ENCODE data around the gene ANKRA2.

The ANKRA2 gene, protein sequence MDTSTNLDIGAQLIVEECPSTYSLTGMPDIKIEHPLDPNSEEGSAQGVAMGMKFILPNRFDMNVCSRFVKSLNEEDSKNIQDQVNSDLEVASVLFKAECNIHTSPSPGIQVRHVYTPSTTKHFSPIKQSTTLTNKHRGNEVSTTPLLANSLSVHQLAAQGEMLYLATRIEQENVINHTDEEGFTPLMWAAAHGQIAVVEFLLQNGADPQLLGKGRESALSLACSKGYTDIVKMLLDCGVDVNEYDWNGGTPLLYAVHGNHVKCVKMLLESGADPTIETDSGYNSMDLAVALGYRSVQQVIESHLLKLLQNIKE

DNA sequence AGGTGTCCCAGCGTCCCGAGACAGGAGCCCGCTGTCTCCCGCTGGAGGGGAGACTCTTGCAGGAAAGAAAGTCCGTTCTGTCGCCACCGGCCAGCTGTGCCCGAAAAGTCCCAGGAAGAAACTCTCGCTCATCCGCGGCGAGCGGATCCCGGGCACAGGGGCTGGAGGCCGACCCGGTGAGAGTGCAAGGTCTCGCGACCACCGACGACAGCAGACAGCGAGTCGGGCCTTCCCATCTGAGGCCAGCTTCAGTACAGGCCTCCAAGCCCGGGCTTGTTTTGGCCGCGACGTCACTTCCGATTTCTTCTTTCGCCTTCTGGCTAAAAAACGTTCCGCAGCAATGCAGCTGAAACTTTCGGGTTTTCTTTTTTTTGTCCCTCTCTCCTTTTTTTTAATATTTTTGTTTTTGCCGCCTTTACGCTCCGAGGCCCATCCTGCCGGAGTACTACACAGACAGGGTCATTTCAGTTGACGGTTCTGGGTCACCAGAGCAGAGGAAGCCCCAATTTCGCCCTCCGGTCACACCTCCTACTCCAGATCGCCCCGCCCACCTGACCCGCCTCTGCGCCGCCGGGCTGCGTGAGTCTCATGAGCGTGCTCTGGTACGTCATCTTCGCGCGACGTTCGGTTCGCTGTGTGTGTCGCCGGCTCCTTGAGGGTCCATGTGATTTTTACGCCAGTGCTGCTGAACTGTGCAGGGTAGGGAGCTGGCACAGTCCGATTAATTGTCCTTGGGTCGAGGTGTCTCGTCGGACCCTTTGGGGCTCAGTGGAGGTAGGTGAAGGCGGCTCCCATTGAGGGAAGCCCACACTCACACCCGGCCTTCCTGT lies at the start of gene ANKRA2, which contains the start of gene UTP15:
Gene ANKRA2 (minus strand): TSS at position 501 of the 830 bp plus-strand sequence. CDS start 2,758 bp downstream, outside the sequence.
Gene UTP15 (plus strand): TSS at position 605 of the 830 bp plus-strand sequence. CDS start 1,602 bp downstream, outside the sequence.
- DNase-seq (ENCODE audit: extremely low read depth in 1 of 2, low read depth in 1 of 2): peak; percentile 98 to 100

DNA sequence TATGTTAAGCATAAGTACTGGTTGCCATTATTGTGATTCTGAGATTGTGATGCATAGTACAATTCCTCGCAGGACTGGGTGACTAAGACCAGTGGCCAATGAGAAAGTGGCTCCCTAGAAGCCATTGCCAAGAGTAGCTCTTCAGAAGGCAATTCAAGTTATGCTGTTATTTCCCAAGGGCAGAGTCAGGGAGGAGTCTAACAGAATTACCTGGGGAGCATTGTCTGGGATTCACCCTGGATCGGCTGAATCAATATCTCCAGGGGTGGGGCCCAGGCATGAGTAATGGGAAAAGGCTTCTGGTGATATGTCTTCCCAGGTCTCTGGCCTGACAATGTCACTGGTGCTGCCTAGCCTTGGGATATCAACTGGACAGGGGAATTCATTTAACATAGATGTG lies 49.6 kb upstream of the ANKRA2 start:
- no peak for DNase-seq (ENCODE audit: extremely low read depth in 1 of 2, low read depth in 1 of 2)

DNA sequence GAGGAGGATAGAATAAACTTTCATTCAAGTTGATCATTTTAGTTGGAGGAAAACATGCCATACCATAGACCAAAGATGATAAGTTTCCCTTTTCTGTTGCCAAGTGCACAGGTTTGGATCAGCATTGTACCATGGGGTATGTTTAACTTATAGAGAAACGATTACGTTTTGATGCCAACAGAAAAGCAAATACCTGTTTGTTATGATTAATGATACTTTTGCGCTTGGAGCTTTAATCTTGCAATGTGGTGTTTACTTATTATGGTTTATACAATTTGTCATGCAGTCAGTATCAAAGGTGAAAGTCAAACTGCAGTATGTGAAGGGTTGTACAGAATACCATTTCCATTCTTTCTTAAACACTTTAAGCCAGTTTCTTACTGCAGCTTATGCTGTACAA lies 47.4 kb upstream of the ANKRA2 start:
- no peak for DNase-seq (ENCODE audit: extremely low read depth in 1 of 2, low read depth in 1 of 2)

DNA sequence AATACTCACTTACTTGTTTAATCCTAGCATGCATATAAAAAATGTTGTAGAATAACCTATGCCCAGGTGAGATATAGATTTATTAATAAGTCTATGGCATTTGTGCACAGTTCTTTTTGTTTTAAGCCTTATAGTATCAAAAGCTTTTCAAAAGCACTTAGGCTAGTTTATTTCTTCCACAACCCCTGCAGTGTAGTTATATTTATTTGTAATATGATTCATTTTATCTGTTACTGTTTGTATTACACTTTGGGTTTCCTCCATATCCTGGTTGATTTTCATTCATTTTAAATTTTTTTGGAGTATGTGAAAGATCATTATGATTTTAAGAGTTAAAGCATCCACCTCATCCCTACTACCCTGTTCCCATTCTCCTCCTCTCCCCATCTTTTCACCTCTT lies 41.8 kb upstream of the ANKRA2 start:
- DNase-seq (ENCODE audit: extremely low read depth in 1 of 2, low read depth in 1 of 2): no peak

DNA sequence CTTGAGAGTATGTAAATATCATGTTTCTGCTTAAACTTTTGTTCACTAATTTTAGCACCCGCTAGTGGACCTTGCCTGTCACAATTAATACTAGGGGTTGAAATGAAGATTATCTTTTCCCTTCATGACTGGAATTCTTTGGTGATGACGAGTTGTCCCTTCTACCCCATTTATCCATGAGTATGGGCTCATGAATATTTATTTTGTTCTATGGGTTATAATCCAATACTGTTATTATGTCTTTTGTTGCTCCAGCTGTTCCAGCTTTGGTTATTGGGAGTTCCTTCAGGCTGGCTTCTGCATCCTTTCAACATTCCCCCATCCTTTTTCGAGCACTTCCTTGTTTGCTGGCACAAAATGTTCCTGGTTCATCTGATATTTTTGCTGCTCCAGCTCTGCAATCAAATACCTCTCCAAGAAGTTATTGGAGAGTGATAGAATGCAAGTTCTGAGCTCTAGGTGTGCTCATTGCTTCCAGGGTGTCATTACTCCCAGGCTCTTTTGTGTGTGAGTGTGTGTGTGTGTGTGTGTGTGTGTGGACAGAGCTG lies 40.8 kb upstream of the ANKRA2 start:
- no peak for DNase-seq (ENCODE audit: extremely low read depth in 1 of 2, low read depth in 1 of 2)

DNA sequence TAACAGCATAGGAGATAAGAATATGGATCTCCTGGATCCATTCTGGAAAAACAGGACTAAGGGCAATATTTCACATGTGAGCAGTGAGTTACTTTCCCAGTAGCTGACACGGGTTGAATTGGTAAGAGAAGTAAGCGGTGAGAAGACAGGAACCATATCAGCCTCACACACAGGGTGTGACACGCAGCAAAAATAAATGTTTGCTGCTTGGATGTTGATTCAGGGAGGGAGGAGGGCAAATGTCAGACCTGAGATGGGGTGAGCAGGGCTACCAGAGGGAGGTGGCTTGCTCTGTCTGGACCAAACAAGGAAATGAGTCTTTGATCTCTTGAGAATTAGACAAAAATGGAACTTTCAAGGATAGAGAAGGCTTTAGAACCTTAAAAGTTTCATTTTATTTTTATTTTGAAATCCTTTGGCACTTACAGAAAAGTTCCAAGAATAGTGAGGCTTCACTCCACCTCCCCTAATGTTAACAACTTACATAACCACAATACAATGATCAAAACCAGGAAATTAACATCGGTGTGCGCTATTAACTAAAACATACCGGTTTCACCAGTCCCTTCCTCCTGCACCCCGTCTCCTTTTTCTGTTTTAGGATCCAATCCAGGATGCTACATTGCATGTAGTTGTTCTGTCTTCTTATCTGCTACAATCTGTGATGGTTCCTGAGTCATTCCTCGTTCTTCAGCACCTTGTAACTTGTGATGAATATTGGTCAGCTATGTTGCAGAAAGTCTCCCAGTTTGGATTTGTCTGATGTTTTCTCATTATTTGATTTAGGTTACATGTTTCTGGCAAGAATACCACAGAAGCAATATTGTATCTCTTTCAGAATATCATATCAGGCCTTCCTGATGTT lies 40.0 kb upstream of the ANKRA2 start:
- no peak for DNase-seq (ENCODE audit: extremely low read depth in 1 of 2, low read depth in 1 of 2)

DNA sequence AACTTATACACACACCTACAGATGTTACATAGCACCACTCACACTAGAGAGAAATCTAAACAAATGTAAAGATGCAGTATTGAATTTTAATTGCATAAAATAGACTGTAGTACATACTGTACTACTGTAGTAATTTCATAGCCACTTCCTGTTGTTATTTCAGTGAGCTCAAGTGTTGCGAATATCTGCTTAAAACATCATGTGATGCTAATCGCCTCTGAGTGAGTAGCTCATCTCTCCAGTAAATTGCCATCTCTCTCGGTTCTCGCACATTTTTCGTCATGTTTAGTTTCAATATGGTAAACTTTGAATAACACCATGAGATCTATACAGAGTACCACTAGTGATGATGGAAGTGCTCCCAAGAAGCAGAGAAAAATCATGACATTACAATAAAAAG lies 38.6 kb upstream of the ANKRA2 start:
- DNase-seq (ENCODE audit: extremely low read depth in 1 of 2, low read depth in 1 of 2): no peak

DNA sequence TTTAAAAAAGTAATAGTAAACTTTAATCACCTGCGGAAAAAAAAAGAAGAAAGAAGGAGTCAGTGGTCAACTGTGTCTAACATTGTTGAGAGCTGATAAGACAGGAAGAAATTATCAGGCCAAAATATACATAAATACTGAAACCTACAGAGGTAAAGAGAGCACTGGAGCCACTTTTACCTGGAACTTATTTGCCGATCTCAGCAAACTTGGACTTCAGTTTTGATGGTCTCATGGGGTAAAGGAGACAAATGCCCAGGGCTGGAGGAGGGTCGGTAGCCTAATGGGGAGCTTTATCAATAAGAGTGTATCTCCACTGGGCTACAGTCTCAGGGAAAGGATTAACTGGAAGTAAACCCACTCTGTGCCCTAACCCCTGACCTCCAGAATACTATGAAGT lies 33.9 kb upstream of the ANKRA2 start:
- DNase-seq (ENCODE audit: extremely low read depth in 1 of 2, low read depth in 1 of 2): no peak

DNA sequence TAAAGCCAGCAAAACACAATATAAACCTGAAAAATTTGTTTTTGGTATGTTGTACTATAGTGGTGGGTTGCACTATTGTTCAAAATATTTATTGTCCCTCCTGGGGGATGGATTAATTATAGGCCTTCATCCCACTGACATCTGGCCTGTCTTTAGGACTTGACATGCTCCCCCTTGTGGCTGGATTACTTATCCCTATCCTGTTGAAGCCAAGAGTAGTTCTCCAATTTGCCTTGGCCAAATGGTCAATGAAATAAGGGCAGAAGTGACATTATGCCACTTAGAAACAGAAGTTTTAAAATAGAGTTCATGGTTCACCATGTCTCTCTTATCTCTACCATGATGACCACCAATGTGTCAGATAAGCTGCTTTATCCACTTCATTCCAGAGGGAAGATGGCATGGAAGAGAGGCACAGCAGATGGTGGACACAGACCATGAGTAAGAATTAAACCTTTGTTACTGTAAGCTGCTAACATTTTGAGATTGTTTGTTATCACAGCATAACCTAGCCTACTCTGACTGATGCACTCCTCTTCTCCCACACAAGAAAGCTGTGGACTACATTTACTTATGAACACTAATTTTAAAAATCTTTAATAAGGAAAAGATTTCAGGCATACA lies 31.4 kb upstream of the ANKRA2 start:
- no peak for DNase-seq (ENCODE audit: extremely low read depth in 1 of 2, low read depth in 1 of 2)

DNA sequence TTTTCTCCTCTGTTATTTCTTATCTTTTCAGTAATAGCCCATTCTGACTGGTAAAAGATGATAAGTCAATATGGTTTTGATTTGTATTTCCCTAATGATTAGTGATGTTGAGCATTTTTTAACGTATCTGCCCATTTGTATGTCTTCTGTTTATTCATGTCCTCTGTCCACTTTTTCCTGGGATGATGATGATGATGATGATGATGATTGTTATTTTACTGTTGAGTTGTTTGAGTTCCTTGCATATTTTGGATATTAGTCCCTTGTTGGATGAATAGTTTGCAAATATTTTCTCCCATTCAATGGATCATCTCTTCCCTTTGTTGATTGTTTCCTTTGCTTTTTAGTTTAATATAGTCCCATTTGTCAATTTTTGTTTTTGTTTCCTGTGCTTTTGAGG lies 27.1 kb upstream of the ANKRA2 start:
- DNase-seq (ENCODE audit: extremely low read depth in 1 of 2, low read depth in 1 of 2): no peak

DNA sequence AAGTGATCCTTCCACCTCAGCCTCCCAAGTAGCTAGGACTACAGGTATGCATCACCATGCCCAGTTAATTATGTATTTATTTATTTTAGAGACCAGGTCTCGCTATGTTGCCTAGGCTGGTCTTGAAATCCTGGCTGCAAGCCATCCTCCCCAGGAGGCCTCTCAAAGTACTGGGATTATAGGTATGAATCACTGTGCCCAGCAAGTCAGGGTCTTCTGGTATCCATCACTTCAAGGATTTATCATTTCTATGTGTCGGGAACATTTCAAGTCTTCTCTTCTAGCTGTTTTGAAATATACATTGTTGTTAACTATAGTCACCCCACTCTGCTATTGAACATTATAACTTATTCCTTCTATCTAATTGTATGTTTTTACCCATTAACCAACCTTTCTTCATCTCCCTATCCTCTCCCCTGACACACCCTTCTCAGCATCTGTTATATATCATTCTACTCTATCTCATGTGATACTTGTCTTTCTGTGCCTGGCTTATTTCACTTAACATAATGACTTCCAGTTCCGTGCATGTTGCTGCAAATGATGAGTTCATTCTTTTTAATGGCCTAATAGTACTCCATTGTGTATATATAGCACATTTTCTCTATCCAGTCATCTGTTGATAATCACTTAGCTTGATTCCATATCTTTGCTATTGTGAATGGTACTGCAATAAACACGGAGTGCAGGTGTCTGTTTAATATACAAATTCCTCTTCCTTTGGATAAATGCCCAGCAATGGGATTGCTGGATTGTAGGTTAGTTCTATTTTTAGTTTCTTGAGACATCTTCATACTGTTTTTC lies 26.5 kb upstream of the ANKRA2 start:
- DNase-seq (ENCODE audit: extremely low read depth in 1 of 2, low read depth in 1 of 2): no peak

DNA sequence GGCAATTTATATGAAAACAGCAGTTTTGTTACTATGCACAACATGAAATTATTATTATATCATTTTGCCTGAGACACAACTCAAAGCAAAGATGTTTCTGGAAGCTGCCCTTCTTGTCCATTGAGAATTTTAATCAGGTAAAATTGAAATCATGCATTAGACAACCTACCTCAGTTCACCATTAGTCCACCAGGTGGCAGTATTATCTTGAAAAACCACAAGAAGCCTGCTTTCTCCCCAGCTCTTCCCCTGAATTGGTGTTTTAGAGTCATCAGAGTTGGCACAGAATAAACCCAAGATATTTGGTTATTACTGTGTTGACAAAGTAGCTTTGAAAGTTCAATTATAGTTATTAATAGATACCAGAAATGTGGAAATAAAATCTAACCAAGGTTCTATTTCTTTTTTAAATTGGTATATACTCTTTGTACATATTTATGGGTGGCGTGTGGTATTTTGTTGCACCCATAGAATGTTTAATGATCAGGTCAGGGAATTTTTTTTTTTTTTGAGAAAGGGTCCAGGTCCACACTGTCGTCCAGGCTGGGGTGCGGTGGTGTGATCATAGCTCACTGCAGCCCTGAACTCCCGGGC lies 25.8 kb upstream of the ANKRA2 start:
- DNase-seq (ENCODE audit: extremely low read depth in 1 of 2, low read depth in 1 of 2): peak in 1 of 2 donors; percentile 6

DNA sequence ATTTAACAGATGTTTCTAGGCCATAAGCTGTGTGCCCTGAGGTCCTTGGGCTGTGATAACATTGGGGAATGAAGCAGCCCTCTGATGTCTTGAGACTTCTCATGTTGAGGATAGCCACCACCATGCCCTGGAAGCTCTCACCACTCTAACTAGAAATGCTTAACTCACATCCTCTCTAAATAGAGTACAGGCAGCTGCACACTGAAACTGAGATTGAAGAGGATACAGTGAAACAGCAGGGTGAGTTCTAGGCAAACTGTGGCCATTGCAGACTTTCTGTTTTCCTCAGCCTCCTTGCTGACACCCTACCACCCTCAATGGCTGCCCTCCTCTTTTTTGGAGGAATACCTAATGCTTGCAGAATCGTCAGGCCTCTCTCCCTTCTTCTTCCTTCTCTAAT lies 22.5 kb upstream of the ANKRA2 start:
- no peak for DNase-seq (ENCODE audit: extremely low read depth in 1 of 2, low read depth in 1 of 2)

DNA sequence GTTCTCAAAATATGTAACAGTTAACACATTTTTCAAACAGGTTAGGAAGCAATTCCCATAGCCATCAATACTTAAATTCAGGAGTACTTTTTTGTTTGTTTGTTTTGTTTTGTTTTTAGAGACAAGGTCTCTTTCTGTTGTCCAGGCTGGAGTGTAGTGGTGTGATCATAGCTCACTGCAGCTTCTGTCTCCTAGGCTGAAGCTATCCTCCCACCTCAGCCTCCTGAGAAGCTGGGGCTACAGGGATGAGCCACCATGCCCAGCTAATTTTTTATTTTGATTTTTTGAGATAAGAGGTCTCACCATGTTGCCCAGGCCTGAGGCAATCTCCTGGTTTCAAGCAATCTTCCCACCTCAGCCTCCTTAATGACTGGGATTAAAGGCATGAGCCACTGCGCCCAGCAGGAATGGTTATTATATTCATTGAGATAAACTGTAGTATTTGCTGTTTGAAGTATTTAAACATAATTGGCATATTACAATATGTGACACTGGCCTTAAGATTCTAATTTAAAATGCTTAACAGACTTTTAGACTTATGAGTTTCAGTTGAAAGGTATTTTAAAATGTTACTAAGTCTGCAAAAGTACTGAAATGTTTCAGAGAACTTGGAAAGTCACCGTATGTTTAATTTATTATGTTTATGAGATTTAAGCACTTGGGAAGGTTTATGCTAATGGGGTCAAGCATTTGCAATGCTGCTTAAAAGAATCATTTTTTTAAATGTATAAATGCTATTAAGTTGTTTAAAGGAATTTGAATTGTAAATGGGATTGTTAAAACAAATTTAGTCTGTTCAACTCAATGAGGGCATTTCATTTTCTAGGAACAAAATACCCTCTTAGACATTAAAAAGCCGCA lies 17.1 kb upstream of the ANKRA2 start:
- no peak for DNase-seq (ENCODE audit: extremely low read depth in 1 of 2, low read depth in 1 of 2)

DNA sequence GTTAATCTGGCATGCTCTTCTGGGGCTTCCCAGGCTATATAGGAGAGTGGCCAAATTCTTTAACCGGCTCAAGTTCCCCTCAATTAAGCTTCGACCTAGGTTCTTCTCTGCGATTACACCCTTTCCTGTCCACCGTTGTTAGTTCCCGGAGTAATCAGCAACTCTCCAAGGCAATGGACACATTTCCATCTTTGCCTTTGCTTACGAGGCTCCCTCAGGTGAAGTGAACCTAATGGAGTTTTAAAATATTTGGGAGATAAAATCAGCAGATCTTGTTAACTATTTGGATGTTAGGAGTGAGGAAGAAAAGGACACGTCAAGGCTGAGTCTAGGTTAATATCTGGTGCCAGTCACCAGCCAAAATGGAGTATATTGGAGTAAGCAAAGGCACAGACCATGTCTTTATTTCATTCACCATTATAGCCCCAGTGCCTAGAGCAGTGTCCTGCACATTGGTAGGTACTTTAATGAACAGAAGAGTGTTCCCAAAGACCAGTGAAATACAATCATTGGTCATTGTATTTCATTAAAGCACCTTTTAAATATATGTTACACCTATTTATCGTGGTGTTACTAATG lies 619 bp upstream of the ANKRA2 start:
- no peak for DNase-seq (ENCODE audit: extremely low read depth in 1 of 2, low read depth in 1 of 2)

DNA sequence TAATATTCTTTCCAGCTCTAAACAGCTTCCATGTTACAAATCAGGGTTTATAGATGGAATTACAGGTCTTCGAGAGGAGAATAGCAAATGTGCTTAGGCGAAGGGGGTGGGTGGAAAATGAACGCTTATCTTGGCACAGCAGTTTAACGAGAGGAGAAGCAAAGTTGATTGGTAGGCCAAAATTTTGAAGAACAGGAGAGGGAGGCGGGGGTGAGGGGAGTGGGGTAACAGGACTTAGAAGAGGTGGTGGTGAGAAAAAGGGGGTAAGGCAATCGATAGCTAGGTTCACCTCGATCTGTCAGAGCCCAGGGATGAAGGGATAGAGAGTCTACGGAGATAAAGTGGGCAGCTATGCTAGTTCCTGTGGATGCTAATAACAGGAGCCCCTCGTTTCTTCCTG lies 764 bp downstream of the ANKRA2 start:
- no peak for DNase-seq (ENCODE audit: extremely low read depth in 1 of 2, low read depth in 1 of 2)

DNA sequence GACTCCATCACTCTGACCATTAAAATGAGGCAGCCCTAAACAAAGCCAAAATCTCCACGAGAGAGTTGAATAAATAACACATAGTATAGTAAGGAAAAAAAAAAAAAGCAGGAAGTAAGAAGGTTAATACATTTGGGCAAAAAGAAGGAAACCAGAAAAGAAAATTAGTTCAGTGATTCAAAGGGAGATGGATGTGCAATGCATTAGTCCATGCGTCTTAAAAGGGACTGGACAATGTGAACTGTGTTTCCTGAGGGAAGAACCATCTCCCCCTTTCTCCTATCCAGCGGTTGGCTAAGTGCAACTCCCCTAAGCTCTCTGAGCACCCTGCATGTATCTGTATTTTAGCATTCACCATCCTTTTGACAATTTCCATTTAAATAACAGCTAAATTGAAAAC lies 1.4 kb downstream of the ANKRA2 start:
- DNase-seq (ENCODE audit: extremely low read depth in 1 of 2, low read depth in 1 of 2): no peak

DNA sequence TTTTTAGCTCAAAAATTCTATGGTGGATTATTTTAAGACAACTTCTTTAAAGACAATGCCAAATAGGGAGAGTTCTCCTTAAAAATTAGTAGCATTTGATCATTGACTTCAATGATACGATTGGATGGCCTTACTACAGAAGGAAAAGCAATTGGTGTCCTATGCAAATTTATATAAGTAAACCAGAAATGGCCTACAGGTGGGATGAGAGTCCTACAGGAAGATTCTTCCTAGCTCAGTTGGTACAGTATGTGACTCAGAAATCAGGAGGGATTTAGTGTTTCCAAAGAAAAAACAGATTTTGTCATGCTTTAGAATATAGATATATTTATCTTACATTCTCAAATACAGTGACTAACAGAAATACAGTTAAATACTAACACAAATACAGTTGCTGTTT lies 6.5 kb downstream of the ANKRA2 start:
- DNase-seq (ENCODE audit: extremely low read depth in 1 of 2, low read depth in 1 of 2): no peak
